ENCODE measurements around the gene YES1.
A peak's percentile ranks its signal among the peaks of the same experiment; 100 is the strongest.

Gene YES1

DNA sequence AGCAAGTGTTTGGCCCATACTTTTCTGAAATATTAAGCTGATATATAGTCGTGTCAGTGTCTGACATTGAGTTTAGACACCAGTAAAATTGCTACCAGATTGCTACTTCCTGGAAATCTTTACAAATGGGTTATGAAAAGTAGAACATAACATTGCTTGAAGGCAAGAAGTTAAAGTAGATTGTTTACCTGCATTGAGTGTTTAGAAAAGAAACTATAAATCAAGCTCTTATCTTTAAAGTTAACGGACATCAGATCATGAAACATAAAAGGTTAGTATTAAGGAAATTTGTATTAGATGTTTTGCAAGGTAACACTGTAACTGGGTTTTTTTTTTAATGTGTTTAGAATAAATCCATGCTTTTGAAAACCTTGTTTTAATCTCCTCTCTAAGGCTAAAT is 4.8 kb upstream of the YES1 start:
- TF ChIP-seq, protein P1, sequence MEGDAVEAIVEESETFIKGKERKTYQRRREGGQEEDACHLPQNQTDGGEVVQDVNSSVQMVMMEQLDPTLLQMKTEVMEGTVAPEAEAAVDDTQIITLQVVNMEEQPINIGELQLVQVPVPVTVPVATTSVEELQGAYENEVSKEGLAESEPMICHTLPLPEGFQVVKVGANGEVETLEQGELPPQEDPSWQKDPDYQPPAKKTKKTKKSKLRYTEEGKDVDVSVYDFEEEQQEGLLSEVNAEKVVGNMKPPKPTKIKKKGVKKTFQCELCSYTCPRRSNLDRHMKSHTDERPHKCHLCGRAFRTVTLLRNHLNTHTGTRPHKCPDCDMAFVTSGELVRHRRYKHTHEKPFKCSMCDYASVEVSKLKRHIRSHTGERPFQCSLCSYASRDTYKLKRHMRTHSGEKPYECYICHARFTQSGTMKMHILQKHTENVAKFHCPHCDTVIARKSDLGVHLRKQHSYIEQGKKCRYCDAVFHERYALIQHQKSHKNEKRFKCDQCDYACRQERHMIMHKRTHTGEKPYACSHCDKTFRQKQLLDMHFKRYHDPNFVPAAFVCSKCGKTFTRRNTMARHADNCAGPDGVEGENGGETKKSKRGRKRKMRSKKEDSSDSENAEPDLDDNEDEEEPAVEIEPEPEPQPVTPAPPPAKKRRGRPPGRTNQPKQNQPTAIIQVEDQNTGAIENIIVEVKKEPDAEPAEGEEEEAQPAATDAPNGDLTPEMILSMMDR (conservative IDR thresholded peaks at IDR 0.05): no peak
- no peak overlapping the region for H3K27ac ChIP-seq

DNA sequence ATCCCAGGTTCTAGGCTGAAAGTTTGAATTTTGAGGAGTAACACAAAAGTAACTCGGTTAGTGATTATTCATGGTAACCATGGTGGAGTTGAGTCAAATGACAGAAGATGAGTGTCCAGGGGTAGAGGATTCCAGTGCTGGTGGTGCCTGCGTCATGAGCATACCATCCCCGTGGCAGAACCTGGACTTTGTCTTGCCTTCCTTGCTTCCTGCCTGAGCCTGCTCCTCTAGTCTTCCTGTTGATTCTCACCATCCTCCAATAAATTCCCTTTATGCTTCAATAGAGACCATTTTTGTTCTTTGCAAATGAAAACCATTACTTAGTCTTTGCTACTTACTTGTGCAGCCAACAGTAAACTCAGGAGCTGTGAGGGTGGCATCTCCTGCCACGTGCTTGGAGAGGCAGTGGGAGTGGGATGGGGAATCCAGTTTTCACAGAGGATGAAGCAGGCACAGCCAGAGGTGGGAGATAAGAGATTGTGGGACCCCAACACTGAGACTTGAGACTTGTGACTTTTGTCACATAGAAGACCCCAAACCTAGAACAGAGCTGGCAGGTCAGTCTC is 4.1 kb upstream of the YES1 start:
- no peak overlapping the region for H3K27ac ChIP-seq
- TF ChIP-seq, protein P1 (conservative IDR thresholded peaks at IDR 0.05): no peak

DNA sequence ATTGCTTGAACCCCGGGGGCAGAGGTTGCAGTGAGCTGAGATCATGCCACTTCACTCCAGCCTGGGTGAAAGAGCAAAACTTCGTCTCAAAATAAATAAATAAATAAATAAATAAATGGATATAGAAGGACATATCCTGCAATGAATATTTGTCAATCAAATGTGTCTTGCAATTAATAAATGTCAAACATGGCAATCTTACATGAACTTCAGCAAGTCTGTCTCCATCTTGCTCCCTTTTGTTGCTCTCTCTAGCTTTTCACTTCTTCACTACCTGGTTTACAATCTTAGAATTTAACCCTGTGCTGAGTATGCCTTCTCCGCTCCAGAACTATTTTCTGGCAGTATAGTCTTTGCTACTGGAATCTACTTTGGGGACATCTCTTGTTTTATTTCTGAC is 3.3 kb upstream of the YES1 start:
- TF ChIP-seq, protein P1 (conservative IDR thresholded peaks at IDR 0.05): no peak
- no peak overlapping the region for H3K27ac ChIP-seq

DNA sequence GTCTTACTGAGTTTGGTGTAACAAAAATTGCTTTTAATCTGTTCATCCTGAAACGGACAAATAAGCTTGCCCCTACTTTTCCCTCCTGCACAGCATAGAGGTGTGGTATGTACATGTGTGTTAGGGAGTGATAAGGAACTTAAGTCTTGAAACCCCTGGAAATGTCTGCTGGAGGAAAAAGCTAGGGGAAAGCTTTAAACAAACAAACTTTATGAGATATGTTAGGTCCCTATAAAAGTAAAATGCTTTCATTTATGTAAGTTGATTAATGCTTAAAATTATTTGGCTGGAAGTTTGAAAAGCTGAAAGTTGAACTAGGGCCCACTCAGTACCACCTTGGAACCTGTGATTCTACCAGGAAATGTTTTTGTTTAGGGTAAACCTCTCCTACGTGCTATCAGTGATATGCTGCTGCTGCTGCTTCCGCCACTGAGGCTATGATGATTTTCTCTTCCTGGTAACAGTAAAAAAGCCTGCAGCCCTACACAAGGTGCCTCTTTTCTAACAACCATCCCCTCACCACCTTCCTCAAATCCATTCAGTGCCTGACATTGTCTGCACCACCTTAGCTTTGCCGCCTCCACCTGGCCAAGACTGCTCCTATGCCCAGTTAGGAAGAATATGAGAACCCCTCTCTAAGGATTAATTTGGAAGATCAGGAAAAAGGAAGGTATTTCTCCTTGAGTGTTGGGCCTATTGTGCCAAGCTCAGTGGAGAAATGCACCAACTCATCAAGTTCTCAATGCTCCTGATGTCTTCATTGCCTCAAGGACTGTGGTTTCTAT is 2.5 kb upstream of the YES1 start:
- peak overlapping the region; percentile 23 for H3K27ac ChIP-seq
- TF ChIP-seq, protein P1 (conservative IDR thresholded peaks at IDR 0.05): 0 out of 2 replicates have a peak, but pooled peaks have one; percentile 19

DNA sequence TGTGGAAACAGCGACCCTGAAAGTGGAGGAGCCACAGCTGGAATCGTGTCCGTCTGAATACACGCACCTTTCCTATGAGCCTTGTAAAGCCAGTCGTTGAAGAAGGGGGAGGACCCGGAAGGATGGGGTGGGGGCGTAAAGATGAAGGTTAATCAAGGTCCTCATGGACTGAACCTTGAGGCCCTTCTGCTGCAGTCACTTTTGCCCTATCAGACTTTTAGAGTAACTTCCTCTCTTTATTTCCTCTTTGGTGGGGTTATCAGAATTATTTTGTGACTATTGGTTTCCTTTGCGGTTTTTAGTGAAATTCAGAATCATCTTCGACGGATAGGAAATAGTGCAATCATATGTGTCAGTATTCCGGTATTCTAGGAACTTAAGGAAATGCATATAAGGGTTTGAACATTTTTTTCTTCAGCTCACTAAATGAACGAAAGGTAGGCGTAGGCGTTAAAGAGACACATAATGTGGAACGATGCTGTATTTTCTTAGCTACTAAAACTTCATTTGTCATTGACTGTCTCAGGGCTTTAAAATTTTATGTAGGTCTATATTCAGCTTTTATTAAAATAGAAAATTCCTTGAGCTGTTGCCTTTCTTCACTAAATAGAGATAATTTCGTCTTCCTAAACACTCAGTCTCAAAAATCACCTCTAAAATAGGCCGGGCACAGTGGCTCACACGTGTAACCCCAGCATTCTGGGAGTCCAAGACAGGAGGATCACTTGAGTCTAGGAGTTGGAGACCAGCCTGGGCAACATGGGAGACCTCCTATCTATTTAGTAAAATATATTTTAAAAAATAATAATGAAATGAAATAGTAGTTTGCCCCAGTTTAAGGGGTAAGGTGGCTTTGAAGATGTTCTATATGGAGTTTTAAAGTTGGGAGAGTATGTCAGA is 1.4 kb upstream of the YES1 start:
- TF ChIP-seq, protein P1 (conservative IDR thresholded peaks at IDR 0.05): no peak
- peak overlapping the region; percentile 98 for H3K27ac ChIP-seq

DNA sequence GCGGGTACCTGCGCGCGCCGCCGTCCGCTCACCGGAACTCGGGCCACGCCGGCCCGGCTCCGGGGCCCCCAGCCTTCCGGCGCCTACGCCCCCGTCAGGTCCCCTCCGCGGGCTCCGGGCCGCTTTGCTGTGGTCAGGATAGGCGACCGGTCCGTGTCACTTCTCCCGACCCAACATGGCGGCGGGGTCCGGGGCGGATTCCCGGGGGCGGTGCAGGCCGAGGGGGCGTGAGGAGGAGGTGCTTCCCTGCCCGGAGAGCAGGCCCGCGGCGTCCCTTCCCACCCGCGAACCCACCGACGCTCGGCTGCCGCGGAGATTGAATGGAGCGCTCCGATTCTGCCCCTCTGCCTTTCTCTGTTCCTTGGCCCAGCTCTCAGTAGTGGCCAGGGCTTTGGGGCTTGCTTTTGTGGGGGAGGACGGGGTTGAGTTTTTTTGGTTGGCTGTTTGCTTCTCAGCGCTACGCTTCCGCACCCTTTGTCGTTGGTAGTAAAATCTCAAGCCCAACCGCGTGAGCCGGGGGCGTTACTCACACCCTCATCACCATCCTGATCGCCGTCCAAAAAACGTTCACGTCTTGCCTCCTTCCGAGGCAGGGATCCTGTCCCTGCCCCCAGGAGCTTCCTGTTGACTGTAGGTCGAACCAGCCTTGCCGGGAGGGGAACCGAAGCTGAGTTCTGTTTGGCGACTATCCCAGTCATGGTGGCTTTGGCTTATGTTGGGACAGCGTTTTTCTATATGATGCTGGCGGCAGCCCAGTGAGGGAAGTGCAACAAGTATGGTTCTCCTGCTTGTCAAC is 532 bp upstream of the YES1 start:
- H3K27ac ChIP-seq: peak overlapping the region; percentile 98
- TF ChIP-seq, protein P1 (conservative IDR thresholded peaks at IDR 0.05): no peak

Data from VCaP (cell line).